GM21381 (cell line): ENCODE measurements around the gene OMG.
"Not testable (repeated sequence)": the region's sequence is repeated elsewhere in the genome, so short reads cannot be mapped to it uniquely, and the experiment has no call there.

Experiments used
- ATAC-seq: cut with Tn5 transposase; IDR thresholded peaks from one replicate; pipeline ENCODE4 v1.9.1; 2021; ENCODE audit warnings: mild to moderate bottlenecking, moderate library complexity; ENCODE audit not compliant: unreplicated experiment

OMG gene

GRCh38 chr17:31308372-31309334 is 11.6 kb upstream of the OMG start:
- ATAC-seq, result no peak

- no peak for ATAC-seq
Observed at GRCh38 chr17:31307640-31308039, 10.6 kb upstream of the OMG start.

- ATAC-seq, result no peak
Observed at GRCh38 chr17:31299624-31300023, 2.6 kb upstream of the OMG start.

GRCh38 chr17:31296142-31296541 is 897 bp downstream of the OMG start:
- no peak for ATAC-seq

- ATAC-seq, result no peak
Observed at GRCh38 chr17:31295489-31295871, 1.6 kb downstream of the OMG start.

- ATAC-seq, result no peak
Observed at GRCh38 chr17:31294820-31295488, 2.1 kb downstream of the OMG start.

GRCh38 chr17:31294231-31294630 is 2.8 kb downstream of the OMG start:
- no peak for ATAC-seq

GRCh38 chr17:31293581-31293980 is 3.5 kb downstream of the OMG start:
- no peak for ATAC-seq

GRCh38 chr17:31291820-31292219 is 5.2 kb downstream of the OMG start:
- ATAC-seq, result no peak

GRCh38 chr17:31289790-31290189 is 7.2 kb downstream of the OMG start:
- no peak for ATAC-seq

- not testable (repeated sequence) for ATAC-seq
Observed at GRCh38 chr17:31287932-31288331, 9.1 kb downstream of the OMG start.

GRCh38 chr17:31286587-31286986 is 10.5 kb downstream of the OMG start:
- no peak for ATAC-seq

GRCh38 chr17:31283841-31284240 is 13.2 kb downstream of the OMG start:
- no peak for ATAC-seq

GRCh38 chr17:31281061-31281460 is 16.0 kb downstream of the OMG start:
- no peak for ATAC-seq

GRCh38 chr17:31279401-31279800 is 17.6 kb downstream of the OMG start:
- no peak for ATAC-seq

GRCh38 chr17:31275116-31275515 is 21.9 kb downstream of the OMG start:
- ATAC-seq, result no peak

- no peak for ATAC-seq
Observed at GRCh38 chr17:31274252-31274651, 22.8 kb downstream of the OMG start.

- ATAC-seq, result no peak
Observed at GRCh38 chr17:31273516-31273915, 23.5 kb downstream of the OMG start.

- no peak for ATAC-seq
Observed at GRCh38 chr17:31272803-31273202, 24.2 kb downstream of the OMG start.

GRCh38 chr17:31272236-31272635 is 24.8 kb downstream of the OMG start:
- no peak for ATAC-seq

GRCh38 chr17:31269578-31269983 is 27.5 kb downstream of the OMG start:
- no peak for ATAC-seq

- ATAC-seq, result no peak
Observed at GRCh38 chr17:31269036-31269577, 27.9 kb downstream of the OMG start.
